ENCODE data around the gene SCUBE1.
"Not testable (repeated sequence)": the region's sequence is repeated elsewhere in the genome, so short reads cannot be mapped to it uniquely, and the experiment has no call there.

Gene SCUBE1

DNA sequence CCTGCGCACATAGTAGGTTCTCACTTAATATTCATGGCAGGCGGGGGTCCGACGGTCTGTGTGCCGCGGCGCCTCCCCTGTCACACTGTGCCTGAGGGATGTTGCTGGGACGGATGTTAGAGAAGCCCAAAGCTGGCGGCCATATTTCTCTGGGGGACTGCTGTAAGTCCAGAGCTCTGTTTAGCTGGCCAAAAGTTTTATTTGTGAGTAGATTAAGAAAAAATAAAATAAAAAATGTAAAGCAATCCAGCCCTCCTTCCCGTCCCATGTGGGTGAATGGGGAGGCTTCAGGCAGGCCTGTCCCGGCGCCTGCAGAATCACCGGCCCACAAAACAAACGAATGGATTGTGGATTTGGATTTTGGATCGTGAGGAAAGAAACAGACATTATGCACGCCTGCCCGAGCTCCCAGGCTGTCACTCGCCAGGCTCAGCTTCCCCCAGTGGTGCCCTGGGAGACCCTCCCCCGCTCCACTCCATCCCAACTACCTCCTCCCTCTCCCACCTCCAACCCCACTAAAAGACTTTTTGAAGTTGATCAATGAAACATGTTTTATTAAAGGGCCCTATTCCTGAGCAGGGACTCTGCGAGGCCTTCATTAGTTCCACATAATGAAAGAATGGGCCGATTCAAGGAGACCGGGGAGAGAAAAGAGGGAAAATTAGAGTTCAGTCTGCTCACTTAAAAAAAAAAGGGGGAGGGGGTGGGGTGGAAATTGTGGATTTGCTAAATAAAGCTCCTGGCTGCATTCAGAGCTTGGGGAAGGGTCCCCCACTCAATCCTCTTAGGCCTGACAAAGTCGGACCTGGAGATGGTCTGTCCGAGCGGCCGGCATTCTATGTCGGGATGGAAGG, 20.4 kb upstream of the SCUBE1 start:
- no peak overlapping the region for H3K27ac ChIP-seq
- no peak for DNase-seq (ENCODE audit: low read depth, low spot score)

DNA sequence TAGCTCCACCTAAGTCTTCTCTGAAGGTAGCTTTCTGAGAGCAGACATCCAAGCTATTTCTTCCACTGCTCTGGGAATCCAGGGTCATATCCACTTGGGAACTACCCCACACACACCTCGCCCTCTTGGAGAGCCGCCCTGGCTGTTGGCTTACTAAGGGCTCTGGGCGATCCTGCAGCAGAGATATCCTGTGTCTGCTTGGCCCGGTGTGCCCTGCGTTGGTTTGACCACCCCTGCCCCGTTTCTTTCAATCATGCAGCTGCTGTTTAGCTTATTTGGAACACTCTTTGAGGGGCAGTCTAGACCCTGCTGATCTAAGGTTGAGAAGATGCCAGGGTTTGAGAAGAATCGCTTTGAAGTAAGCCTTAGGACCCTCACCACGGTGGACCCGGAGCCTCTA, 17.4 kb upstream of the SCUBE1 start:
- DNase-seq (ENCODE audit: low read depth, low spot score), result no peak

GRCh38 chr22:43356881-43357280, 13.7 kb upstream of the SCUBE1 start:
- H3K27ac ChIP-seq, result no peak overlapping the region
- no peak for DNase-seq (ENCODE audit: low read depth, low spot score)

More for the DNA sequence above, 17.4 kb upstream of the SCUBE1 start:
- no peak overlapping the region for H3K27ac ChIP-seq

DNA sequence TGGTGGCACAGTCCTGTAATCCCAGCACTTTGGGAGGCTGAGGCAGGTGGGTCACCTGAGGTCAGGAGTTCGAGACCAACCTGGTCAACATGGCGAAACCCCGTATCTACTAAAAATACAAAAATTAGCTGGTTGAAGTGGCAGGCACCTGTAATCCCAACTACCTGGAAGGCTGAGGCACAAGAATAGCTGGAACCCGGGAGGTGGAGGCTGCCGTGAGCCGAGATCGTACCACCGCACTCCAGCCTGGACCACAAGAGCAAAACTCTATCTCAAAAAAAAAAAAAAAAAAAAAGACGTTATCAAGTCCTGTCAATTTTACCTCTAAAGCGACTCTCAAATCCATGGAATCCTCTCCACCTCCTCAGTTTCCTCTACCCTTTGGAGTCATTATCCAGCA, 12.5 kb upstream of the SCUBE1 start:
- not testable (repeated sequence) for H3K27ac ChIP-seq; DNase-seq (ENCODE audit: low read depth, low spot score)

DNA sequence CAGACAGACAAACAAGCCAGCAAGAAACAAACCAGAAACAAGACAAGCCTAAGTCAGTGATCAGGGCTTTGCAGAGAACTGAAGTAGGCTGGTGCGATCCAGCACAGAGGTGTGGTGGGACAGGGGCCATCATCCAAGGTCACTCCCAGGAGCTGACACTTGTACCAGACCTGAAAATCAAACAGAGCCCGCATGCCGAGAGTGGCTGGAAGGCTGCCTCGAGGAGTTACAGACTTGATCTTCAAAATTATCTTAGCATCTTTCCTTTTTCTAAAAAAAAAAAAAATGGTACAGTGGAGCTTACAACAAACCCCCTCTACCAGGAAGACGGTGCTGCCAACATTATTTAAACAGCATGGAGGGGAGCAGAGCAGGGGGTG, 8.8 kb upstream of the SCUBE1 start:
- no peak for DNase-seq (ENCODE audit: low read depth, low spot score)
- no peak overlapping the region for H3K27ac ChIP-seq

- DNase-seq (ENCODE audit: low read depth, low spot score), result no peak
- no peak overlapping the region for H3K27ac ChIP-seq
These were observed 6.5 kb upstream of the SCUBE1 start for GRCh38 chr22:43349636-43350035.

DNA sequence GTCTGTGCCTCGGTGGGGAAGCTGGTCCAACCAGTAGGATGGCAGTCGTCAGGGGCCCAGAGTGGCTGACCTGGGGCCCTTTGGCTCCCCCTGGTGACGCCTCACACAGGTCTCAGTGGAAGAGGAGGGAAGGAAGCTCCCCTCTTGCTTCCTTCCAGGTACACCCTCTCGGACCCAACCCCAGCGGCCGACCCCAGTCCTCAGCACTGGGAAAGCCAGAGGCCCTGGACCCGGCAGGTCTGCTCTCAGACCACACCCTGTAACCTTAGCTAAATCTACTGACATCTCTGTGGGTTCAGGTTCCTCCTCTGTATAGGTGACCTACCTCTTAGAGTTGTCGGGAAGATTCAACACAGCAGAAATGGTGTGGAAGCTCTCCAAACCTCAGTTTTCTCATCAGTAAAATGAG, 3.4 kb upstream of the SCUBE1 start:
- no peak overlapping the region for H3K27ac ChIP-seq
- no peak for DNase-seq (ENCODE audit: low read depth, low spot score)

- no peak overlapping the region for H3K27ac ChIP-seq
- DNase-seq (ENCODE audit: low read depth, low spot score), result no peak
These were observed 2.7 kb upstream of the SCUBE1 start for GRCh38 chr22:43345761-43346301.

- H3K27ac ChIP-seq, result no peak overlapping the region
- DNase-seq (ENCODE audit: low read depth, low spot score), result no peak
These were observed 2.2 kb upstream of the SCUBE1 start for GRCh38 chr22:43345356-43345755.

GRCh38 chr22:43344520-43344787, 1.3 kb upstream of the SCUBE1 start:
- no peak for DNase-seq (ENCODE audit: low read depth, low spot score)
- no peak overlapping the region for H3K27ac ChIP-seq

DNA sequence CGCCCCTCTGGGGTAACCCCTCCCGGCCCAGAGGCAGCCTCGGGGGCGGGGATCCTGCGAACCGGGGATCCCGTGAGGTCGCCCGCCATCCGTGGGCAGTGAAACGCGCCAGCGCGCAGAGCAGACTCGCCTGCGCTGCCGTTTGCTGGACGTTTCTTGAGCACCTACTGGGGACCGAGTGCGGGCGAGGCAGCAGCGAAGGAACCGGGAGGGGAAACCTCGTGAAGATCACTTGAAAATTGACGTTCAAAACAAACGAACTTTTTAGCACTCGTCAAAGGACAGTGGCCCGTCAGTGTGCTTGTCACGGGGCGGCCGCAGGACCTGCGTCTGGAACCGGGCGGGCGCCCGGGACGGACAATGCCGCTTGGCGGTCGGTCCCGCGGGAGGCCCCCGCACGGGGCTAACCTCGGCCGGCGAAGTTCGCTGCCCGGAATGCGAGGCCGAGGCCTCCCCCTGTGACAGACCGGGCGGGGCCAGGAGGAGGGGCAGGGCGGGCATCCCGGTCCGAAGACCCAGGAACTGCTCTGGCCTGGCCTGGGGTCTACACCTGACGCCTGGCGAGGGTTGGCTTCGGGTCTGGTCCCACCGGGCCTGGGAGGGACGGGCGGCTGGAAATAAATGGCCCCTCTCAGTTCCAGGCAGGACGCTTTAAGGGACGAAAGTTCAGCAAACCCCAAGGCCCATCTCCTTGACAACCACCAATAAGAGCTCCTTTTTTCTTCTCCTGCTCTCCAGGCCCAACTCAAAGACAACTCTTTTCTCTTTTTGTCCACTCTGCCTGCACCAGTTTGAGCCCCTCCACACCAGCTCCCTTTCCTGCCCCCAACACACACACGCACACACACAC, 723 bp upstream of the SCUBE1 start:
- no peak for DNase-seq (ENCODE audit: low read depth, low spot score)
- no peak overlapping the region for H3K27ac ChIP-seq

DNA sequence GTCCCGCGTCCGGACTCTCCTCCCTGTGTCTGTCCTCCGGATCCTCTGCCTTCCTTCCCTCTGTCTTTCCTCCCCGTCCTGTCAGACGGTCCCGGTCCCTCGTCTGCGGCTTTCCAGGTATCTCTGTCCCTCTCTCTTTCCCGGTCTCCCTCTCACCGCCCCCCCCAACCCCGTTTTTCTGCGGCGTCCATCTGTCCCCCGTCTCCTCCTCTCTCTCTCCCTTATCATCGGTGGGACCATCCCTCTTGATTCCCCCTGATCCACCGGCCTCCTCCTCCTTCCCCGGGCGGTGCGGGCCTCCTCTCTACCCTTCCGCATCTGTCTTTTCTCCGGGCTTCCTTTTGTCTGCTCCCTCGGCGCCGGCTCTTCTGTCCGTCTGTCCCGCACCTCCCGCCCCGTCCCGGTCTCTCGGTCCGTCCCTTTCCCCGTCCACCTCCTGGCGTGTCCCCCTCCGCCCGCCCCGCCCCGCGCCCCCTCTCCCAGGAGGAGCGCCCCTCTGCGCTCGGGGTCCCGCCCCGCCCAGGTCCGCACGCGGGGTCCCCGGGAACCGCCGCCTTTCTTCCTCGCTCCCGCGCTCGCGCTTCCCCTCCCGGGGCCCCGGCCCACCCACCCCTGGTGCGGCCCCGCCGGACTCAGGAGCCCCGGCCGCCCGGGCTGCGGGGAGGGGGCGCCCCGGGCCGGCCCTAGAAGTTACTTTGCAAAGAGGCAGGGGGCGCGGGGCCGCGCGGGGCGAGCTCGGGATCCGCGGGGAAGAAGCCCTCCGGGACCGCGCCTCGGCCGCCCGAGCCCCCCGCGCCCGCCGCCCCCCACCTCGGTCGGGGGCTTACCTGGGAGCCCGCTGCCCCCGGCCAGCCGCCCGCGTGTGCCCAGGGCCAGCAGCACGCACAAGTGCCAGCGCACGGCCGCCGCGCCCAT, 568 bp downstream of the SCUBE1 start:
- H3K27ac ChIP-seq, result no peak overlapping the region
- DNase-seq (ENCODE audit: low read depth, low spot score), result no peak

GRCh38 chr22:43341565-43341964, 1.6 kb downstream of the SCUBE1 start:
- no peak overlapping the region for H3K27ac ChIP-seq
- DNase-seq (ENCODE audit: low read depth, low spot score), result no peak

DNA sequence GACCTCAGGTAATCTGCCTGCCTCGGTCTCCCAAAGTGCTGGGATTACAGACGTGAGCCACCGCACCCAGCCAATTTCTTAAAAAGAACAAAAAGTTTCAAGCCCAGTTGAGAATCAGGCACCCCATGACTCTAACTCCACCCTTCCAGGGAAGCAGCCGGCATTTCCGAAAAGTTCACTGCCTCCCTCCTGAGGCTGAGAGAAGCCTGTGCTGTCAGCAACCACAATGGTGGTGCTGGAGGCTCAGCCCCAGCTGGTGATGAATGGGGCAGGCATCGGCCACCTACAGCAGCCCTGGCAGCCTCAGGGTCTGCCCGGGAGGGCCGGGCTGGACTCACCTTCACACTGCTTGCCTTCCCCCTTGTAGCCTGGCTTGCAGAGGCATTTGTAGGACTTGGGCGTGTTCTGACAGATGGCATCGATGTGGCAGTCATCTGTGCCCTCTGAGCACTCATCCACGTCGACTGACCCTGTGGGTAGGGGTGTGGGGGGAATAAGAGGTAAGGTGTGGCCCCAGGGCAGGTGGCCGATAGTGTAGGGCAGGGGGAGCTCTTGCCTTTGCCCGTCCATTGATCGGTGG, 4.3 kb downstream of the SCUBE1 start:
- DNase-seq (ENCODE audit: low read depth, low spot score), result no peak
- H3K27ac ChIP-seq, result no peak overlapping the region

DNA sequence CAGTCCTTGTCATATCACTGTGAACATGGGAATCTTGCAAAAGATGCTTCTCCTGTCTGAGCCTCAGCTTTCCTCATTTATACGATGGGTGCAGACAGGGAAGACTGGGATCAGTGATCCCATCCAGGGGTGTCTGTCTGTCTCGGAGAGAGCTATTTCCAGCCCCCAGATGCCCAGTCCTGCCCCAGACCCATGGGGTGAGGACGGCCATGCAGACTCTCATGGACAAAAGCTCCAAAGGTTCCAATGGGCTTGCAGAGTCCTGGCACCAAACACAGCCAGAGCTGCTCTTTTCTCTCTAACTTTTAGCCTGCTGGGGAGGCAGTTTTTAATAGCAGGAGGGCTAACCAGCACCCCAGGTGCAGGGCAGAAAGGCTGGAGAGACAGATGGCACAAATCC, 5.2 kb downstream of the SCUBE1 start:
- no peak overlapping the region for H3K27ac ChIP-seq
- DNase-seq (ENCODE audit: low read depth, low spot score), result no peak

- no peak for DNase-seq (ENCODE audit: low read depth, low spot score)
These were observed 5.8 kb downstream of the SCUBE1 start for GRCh38 chr22:43337385-43337784.

GRCh38 chr22:43334378-43334777, 8.8 kb downstream of the SCUBE1 start:
- H3K27ac ChIP-seq, result no peak overlapping the region
- no peak for DNase-seq (ENCODE audit: low read depth, low spot score)

More at GRCh38 chr22:43337385-43337784, 5.8 kb downstream of the SCUBE1 start:
- no peak overlapping the region for H3K27ac ChIP-seq

DNA sequence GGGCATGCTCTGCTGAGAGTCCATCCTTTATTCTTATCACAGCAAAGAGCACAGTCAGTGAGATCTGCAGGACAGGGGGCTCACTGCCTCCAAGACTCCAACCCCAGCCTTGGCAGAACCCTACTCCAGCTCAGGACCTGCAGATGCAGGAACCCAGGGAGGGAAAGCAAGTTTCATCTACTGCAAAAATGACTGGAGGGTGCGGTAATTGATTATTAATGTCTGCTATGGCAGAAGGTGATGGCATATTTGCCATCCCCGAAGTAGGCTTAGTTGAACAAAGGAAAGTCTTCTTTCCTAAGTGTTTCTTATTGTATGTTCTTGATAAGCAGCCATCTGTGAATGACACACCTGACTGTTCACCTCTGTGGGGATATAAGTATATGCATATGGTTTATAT, 9.2 kb downstream of the SCUBE1 start:
- no peak overlapping the region for H3K27ac ChIP-seq
- DNase-seq (ENCODE audit: low read depth, low spot score), result no peak

GRCh38 chr22:43333156-43333555, 10.0 kb downstream of the SCUBE1 start:
- DNase-seq (ENCODE audit: low read depth, low spot score), result no peak
- H3K27ac ChIP-seq, result no peak overlapping the region

GRCh38 chr22:43331698-43332097, 11.5 kb downstream of the SCUBE1 start:
- no peak for DNase-seq (ENCODE audit: low read depth, low spot score)

More at GRCh38 chr22:43331698-43332097, 11.5 kb downstream of the SCUBE1 start:
- no peak overlapping the region for H3K27ac ChIP-seq

Data from epithelial cell of prostate (primary cell).